PC-3 (cell line): ENCODE measurements around the gene RGS8.

Experiments used
- EZH2 ChIP-seq: fragments of 300-600 bp; sonication (generic); IDR thresholded peaks from one replicate; pipeline ENCODE4 v1.6.1; 2017; ENCODE audit warnings: antibody characterized with exemption, mild to moderate bottlenecking, low read length; ENCODE audit not compliant: unreplicated experiment
- TF ChIP-seq, protein P1 (sequence below): fragments of 300-600 bp; sonication (generic); conservative IDR thresholded peaks from 2 replicates; pipeline ENCODE4 v1.5.1; 2017; ENCODE audit warnings: antibody characterized with exemption, low read depth, mild to moderate bottlenecking, low read length

- TF ChIP-seq, protein P1, sequence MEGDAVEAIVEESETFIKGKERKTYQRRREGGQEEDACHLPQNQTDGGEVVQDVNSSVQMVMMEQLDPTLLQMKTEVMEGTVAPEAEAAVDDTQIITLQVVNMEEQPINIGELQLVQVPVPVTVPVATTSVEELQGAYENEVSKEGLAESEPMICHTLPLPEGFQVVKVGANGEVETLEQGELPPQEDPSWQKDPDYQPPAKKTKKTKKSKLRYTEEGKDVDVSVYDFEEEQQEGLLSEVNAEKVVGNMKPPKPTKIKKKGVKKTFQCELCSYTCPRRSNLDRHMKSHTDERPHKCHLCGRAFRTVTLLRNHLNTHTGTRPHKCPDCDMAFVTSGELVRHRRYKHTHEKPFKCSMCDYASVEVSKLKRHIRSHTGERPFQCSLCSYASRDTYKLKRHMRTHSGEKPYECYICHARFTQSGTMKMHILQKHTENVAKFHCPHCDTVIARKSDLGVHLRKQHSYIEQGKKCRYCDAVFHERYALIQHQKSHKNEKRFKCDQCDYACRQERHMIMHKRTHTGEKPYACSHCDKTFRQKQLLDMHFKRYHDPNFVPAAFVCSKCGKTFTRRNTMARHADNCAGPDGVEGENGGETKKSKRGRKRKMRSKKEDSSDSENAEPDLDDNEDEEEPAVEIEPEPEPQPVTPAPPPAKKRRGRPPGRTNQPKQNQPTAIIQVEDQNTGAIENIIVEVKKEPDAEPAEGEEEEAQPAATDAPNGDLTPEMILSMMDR, result no peak
- no peak for TF ChIP-seq EZH2
Measured at GRCh38 chr1:182679684-182680083, 4.7 kb downstream of the RGS8 start.
